Jurkat, Clone E6-1 (cell line): ENCODE results near the gene STX1B.

Experiments
- DNase-seq: peaks from one replicate; pipeline ENCODE4 v3.0.0-alpha.2; 2011; ENCODE audit warnings: low read depth, low spot score
- H3K4me3 ChIP-seq: 2 replicates; pipeline ENCODE4 v1.5.1; 2011; ENCODE audit warnings: mild to moderate bottlenecking, low read length, control low read depth, moderate library complexity

Gene STX1B

DNA sequence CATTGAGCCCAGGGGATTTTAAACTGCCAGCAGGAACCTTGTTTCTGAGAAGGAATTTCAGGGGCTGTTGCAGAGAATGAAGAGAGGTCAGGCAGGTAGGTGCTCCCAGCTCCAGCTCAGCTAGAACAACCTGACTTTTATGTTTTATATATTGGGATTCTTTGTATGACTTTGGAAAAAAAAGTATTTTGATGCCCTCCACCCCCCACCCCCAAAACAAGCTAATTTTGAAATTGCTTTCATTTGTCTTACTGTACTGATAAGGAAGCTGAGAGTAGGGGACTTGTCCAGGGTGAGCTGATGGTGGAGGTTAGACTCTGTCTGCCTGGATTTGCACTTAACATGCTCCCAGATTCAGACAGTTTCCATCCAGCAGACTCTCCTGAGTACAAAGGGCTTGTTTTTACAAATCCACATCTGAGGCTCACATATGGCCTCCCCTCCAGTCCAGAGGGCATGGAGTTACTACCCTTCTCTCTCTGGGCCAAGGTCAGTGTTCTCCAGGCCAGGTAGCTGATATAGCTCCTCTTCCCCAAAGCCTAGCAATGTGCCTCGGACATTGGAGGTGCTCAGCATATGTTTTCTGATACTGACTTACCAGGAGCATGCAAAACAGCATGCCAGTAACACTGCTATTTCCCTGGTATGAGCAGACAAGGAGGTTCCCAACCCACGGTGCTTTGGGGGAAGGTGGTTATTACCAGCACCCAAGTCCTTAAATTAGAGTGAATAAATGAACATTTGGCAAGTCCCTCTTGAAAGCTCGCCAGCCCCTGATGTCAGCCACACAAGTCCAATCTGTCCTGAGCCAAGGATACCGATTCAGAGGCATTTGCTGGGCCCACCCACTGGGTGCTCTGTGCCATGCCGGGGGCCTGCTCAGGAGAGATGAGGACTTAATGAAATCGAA is 11.3 kb downstream of the STX1B start:
- H3K4me3 ChIP-seq: no peak overlapping the region
- DNase-seq: no peak

DNA sequence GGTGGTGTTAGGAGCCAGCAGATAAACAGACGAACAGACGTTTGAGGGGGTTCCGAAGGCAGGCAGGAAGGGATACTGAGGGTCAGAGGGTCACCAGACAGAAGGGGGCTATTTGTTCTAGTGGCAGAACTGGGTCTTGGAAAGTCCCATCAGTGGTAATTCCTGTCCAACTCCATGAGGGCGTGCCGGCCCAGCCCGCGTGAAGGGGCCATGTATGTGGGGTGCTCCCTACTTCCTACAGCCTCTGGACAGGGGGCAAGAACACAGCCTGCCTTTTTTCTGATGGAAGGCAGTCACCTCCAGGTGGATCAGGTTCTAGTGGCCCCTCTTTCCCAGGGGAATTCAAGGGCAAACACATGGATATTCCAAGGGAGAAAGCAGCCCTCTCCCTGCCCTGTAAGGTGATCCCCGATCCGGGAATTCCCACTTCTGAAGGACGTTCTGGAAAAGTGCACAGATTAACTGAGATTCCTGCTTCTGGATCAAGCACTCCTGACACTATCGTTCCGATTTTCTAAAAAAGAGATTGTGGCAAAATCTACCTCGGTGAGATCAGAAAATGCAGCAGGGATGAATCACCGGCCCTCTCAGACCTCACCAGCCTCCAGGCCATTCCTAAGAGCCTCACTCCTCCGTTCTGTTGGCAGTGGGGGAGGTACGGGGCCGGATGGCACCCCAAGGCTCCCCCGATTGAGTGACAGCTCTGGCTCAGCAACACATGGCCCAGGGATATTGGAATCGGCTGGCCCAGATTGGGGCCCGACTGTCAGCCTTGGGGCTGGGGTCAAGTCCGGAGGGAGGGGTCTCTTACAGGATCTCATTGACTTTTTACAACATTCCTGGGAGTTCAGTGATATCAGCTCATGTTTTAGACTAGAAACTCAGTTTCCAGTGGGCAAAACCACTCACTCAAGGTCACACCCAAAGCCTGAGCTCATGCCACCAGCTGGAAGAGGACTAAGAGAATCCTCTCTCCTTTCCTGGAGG is 12.4 kb downstream of the STX1B start:
- no peak overlapping the region for H3K4me3 ChIP-seq
- DNase-seq: no peak

DNA sequence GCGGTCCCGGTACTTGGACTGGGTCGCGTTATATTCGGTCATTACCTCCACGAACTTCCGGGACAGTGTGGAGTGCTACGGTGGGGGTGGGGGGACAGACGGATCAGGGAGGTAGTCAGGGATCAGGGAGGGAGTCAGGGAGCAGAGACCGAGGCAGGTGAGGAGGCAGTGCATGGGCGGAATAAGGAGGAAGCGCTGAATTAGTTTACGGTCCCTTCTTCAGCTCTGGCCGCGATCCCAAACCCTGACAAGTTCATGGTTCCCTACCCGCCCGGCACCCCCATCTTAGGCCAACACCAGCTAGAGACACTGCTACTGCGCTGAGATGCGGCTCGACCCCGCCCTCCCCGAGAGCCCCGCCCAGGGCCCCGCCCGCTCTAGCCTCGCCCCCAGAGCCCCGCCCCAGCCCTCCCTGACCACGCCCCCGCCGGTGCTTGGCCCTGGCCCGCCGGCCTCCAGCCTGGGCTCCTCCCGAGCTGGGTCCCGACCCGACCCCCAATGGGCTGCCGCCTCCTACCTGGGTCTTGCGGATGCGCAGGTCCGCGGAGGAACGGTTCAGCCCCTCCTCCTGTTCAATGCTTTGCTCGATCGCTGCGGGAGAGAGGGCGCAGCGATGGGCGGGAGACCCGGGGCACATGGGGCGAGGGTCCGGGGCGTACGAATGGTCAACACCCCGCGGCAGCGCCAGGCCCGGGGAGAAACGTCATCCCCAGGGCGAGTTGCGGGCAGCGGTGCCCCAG is 13.3 kb downstream of the STX1B start:
- DNase-seq: no peak
- H3K4me3 ChIP-seq: no peak overlapping the region

DNA sequence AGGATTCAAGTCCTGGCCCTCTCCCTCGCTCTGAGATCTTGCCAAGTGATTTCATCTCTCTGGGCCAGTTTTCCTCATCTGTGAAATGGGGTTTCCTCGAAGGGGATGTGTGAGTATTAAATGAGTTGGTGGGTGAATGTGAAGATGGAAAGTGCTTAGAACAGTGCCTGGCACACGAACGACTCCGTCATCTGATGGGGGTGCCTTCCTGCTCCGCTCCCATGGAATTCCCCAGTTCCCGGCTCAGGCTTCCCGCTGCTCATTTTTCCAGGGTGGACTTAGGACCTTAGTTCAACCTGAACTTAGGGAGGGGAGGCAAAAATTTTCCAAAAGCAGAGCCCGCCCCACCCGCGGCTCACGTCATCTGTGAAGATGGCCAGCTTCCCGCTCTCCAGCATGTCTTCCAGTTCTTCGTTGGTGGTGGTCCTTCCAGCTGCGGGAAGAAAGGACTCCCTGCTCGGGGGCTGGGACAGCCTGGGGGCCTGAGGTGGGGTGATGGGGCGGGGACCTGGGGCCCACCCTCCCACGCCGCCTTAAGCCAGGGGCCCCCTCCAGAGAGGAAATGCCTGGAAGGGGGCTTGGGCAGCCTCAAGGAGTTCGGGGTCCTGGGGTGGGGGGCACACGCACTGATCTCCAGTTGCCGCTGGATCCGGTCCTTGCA is 14.0 kb downstream of the STX1B start:
- no peak overlapping the region for H3K4me3 ChIP-seq
- DNase-seq: no peak

DNA sequence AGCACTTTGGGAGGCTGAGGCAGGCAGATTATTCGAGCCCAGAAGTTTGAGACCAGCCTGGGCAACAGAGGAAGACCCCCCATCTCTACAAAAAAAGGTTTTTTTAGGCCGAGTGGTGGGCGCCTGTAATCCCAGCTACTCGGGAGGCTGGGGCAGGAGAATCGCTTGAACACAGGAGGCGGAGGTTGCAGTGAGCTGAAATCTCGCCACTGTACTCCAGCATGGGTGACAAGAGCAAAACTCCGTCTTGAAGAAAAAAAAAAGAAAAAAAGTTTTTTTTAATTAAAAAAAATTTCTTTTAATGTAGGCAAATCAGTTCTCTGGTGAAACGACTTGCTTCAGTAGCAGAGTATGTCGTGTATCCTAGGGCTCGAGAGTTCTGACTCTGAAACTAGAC is 14.5 kb downstream of the STX1B start:
- no peak for DNase-seq
- H3K4me3 ChIP-seq: no peak overlapping the region

DNA sequence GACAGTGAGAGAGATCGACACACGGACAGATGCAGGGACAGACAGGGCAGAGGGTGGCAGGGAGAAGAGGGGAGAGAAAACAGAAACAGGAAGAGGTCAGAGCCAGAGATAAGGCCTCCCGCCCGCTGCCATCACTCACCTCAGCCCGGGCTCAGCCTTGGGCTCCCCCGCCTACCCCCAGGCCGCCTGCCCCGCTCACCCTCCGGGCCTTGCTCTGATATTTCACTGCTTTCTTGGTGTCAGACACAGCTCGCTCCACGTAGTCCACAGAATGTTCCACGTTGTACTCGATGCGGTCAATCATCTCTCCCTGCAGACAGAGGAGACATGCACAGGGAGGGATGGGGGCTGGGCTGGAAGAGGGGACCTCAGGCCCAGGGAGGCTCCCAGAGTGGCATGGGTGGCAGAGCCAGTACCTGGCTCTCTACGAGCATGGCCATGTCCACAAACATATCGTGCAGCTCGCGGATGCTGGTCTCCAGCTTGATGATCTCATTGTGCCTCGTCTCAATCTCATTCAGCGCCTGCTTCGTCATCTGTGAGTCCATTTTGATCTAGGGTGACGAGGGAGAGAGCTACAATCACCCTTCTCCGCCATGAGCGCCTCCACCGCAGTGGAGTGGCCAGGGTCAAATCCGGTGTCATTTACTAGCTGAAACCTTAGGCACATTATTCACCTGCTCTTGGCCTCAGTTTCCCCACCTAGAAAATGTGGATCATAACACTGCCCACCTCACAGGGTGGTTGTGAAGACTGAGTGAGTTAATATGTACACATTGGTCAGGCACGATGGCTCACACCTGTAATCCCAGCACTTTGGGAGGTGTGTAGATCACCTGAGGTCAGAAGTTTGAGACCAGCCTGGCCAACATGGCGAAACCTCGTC is 17.3 kb downstream of the STX1B start:
- H3K4me3 ChIP-seq: no peak overlapping the region
- no peak for DNase-seq

DNA sequence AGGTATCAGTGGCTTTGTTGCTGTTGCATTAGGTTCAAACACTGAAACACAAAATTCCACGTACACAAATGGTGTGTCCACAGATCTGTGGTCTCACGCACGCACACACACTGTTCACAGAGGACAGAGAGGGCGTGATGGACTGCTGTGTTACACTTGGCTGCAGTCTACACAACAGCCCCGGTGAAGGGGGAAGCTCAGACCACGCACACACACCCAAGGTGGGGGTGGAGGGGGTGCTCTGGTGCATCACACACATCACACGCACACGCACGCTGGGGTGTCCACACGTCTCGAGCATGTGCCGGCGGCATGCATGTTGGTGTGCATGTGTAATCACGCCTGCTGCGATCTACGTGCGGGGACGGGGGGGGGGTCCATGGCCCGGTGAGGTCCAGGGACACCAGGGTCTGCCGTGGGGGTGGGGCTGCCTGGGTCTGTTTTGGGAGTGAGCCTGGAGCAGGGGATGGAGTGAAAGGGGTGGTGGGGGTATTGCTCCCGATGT is 18.1 kb downstream of the STX1B start:
- no peak for DNase-seq
- no peak overlapping the region for H3K4me3 ChIP-seq

DNA sequence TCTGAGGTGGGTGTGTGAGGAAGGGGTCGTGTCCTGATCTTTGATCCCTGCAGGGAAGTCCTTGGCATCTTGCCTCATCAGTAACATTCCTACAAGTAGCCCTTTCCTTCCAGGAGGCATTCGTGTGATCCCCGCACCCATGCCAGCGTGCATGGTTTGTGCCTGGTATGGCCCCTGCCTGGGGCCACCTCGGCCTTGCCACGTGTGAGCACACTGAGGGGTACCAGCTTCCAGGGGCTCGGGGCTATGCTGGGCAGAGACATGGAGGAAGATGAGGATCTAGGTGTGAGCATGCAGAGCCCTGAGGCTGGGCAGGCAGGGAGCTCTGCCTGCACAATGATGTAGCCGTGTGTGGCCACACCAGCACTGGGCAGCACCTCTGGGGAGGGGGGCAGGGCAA is 19.4 kb downstream of the STX1B start:
- no peak overlapping the region for H3K4me3 ChIP-seq

DNA sequence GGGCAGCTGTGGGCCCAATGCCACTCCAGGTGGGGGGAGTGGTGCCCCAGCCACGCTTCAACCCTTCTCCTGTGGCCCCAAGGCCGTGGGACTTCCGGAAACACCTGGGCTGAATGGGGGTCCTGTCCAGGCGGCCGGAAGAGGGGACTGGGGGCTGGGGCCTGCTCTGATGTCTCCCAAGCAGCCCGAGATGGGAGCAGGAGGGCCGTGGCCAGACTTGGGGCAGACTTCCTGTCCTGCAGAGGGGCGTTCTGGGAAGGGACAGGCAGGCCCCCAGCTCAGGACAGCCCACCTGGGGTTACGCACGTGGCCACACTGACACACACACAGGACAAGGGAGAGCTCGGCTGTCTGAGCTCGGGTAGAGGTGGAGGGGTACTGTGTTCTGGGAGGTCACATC is 20.3 kb downstream of the STX1B start:
- H3K4me3 ChIP-seq: no peak overlapping the region
- no peak for DNase-seq

More for the DNA sequence above, 19.4 kb downstream of the STX1B start:
- DNase-seq: no peak

DNA sequence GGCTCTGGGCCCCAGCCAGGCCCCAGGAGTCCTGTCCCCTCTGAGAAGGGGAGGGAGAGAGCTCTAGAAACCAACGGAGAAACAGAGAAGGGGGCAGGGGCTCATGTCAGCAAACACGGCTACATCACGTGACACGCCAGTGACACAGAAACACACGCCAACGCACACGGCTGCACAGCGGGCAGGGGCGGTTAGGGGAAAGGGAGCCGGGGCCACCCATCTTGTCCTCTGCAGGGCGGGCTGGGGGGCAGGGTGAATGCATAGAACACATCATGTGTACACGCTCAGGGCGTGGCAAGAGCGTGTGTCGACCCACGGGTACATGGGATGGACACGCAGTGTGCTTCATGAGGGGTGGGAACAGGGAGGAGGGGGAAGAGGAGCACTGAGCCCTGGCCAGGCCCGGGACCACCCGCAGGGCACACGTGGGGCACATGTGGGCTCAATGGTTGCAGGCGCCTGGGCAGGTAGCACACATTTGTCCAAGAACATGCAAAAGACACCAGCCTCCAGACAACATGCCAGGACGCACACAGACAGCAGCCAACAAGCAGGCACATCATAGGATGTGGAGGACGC is 20.9 kb downstream of the STX1B start:
- no peak overlapping the region for H3K4me3 ChIP-seq
- DNase-seq: no peak

DNA sequence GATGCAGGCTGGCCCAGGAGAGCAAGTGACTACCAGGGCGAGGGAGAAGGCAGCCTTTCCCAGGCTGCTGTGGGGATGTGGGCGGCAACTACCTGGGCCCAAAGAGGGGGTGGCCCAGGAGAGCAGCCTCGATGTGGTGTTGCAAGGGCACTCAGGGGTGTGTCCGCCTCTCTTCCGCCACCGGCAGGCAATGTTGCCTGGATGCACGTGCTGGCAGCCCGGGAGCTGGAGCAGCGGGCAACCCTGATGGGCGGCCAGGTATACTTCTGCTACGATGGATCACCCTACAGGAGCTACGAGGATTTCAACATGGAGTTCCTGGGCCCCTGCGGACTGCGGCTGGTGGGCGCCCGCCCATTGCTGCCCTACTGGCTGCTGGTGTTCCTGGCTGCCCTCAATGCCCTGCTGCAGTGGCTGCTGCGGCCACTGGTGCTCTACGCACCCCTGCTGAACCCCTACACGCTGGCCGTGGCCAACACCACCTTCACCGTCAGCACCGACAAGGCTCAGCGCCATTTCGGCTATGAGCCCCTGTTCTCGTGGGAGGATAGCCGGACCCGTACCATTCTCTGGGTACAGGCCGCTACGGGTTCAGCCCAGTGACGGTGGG is 22.8 kb downstream of the STX1B start:
- no peak for DNase-seq
- no peak overlapping the region for H3K4me3 ChIP-seq

DNA sequence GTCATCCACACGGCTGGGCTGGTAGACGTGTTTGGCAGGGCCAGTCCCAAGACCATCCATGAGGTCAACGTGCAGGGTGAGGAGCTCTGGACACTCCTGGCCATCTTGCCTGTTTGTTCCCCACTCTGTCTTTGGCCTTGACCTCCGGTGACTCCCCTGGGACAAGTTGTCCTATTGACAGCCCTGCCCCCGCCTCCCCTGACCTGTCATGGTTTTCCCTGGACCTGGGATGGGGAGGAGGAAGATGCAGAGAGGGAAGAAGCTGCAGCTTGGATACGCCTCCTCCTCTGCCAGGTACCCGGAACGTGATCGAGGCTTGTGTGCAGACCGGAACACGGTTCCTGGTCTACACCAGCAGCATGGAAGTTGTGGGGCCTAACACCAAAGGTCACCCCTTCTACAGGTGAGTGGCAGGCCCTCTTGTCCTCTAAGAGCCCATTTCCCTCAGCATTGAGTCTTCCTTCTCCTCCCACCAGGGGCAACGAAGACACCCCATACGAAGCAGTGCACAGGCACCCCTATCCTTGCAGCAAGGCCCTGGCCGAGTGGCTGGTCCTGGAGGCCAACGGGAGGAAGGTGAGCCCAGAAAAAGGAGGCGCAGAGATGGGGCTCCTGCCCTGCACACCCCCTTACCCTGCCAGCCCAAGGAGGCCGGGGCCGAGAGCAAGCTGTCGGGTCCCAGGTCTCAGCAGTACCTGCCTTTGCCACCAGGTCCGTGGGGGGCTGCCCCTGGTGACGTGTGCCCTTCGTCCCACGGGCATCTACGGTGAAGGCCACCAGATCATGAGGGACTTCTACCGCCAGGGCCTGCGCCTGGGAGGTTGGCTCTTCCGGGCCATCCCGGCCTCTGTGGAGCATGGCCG is 24.1 kb downstream of the STX1B start:
- no peak for DNase-seq
- H3K4me3 ChIP-seq: no peak overlapping the region

DNA sequence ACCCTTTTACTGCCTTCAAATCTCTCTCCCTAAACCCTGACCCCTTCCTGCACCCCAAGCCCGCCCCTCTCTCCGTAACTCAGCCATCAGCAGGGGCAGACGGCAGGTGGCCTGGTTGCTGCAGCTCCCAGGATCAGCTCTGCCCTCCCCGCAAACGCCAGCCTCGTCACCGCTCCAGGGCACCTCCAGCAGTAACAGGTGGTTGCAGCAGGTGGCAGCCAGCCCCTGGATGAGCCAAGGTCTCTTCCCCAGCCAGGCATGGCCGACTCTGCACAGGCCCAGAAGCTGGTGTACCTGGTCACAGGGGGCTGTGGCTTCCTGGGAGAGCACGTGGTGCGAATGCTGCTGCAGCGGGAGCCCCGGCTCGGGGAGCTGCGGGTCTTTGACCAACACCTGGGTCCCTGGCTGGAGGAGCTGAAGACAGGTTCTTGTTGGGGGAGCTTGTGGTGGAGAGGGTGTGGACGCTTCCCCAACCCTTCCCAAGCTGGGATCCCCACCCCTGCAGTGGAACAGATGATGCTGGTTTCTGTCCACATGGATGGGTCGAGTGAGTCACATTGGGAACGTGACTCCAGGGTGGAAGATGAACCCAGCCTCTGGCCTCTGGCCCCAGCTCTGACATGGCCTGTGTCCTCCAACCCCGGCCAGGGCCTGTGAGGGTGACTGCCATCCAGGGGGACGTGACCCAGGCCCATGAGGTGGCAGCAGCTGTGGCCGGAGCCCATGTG is 24.9 kb downstream of the STX1B start:
- DNase-seq: no peak
- no peak overlapping the region for H3K4me3 ChIP-seq

DNA sequence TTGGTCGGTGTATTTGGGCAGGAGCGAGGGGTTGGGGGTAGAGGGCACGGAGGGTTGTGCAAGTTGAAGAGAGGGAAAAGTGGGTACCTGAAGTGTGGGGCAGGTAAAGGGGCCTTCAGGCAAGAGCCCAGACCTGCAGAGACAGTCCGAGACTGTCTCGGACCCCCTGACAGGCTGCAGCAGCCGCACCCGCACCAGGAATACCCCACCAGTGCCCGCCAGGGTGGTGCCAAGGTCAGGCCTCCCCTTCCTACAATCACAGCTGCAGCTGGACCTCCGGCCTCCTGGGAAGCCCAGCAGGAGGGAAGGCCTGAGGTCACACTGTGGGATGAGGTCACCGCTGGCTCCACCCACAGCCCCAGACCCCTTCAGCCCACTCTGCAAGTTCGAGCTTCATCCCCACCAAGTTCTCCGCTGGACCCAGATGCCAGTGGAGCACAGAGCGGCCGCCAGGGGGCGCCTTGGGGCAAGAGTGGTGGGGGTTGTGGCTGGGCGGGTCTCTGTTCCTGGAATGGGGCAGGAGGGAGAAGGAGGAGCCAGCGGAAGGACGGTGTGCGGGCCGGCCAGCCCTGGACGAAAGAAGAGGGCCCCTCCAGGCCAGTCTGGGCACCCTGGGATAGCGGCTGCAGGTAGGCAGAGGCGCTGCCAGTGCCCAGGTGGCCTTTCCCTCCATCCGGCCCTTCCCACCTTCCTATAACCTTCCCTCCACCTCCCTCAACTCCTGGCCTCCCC is 25.6 kb downstream of the STX1B start, which contains the start of gene HSD3B7:
HSD3B7 (plus strand) TSS at position 539 of the 732 bp plus-strand sequence. CDS start 452 bp downstream, outside the sequence.
- peak; percentile 23 for DNase-seq
- no peak within 1 kb of the TSS for H3K4me3 ChIP-seq
